Left ventricle myocardium inferior (tissue), 1 donor: ENCODE results near the gene FCHSD1. TPM values are rescaled to one million over a fixed set of nuclear protein-coding genes. Genes with fewer than 3 reads are reported as not detected.

ENCODE experiments used
- DNase-seq: peaks from one replicate; pipeline ENCODE4 v3.0.0-alpha.2; 2020
- H3K27ac ChIP-seq: fragments of 200-600 bp; replicated peaks from 2 replicates; pipeline ENCODE4 v1.8.0; 2021
- H3K27me3 ChIP-seq: fragments of 200-600 bp; 2 replicates; pipeline ENCODE4 v1.8.0; 2021; ENCODE audit warnings: low read depth
- H3K36me3 ChIP-seq: fragments of 200-600 bp; 2 replicates; pipeline ENCODE4 v1.8.0; 2021
- H3K4me1 ChIP-seq: fragments of 200-600 bp; 2 replicates; pipeline ENCODE4 v1.8.0; 2021
- H3K4me3 ChIP-seq: fragments of 200-600 bp; 2 replicates; pipeline ENCODE4 v1.8.0; 2021; ENCODE audit warnings: mild to moderate bottlenecking, moderate library complexity
- H3K9me3 ChIP-seq: fragments of 200-600 bp; replicated peaks from 2 replicates; pipeline ENCODE4 v1.8.0; 2021
- intact Hi-C: fragments of 100-400 bp; cut with micrococcal nuclease; formaldehyde crosslinking; loops from one replicate; pipeline ENCODE4 v1.11.0; 2022
- total RNA-seq: library from RNA; stranded (reverse); fragmentation: NEBNext Ultra II Directional; extraction: Animal tissue kit (Norgen Biotek cat#: 25700); gene quantifications from one replicate; pipeline ENCODE4 v1.2.1, GENCODE V29; 2021
- TF ChIP-seq, protein P1 (sequence below): fragments of 200-600 bp; IDR thresholded peaks from 2 replicates; pipeline ENCODE4 v1.8.0; 2021; ENCODE audit warnings: antibody characterized with exemption, mild to moderate bottlenecking, borderline replicate concordance
- donor health status: DM: no; HTN: yes; CAD: no; lungs with severe emphysema.

Gene FCHSD1
- total RNA-seq, 1 donor from 2014 or later = 4.7 TPM

DNA sequence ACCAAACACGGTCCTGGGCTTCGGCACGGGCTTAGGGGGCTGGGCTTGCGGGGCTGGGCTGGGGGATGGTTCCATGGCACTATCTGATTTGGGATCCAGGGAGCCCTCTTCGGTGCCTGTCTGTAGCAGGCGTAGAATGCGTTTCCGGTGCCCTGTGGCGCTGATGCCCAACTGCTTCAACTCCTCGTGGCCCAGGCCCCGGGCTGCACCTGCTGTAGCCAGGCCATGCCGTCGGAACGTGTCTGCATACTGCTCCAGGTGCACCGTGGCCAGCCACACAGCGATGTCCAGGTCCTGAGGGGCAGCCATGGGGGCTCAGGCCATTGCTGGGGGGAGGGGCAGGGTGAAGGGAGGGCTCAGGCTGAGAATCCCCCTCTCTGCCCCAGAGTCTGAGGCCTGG, 29.0 kb upstream of the FCHSD1 start:
- intact Hi-C loops = no loop called here
- H3K36me3 ChIP-seq = peaks cover 16% of the 10 kb centered on the region
- H3K4me1 ChIP-seq = peaks cover 68% of the 10 kb centered on the region
- peak overlapping the region; percentile 95 for H3K27ac ChIP-seq
- TF ChIP-seq, protein P1, sequence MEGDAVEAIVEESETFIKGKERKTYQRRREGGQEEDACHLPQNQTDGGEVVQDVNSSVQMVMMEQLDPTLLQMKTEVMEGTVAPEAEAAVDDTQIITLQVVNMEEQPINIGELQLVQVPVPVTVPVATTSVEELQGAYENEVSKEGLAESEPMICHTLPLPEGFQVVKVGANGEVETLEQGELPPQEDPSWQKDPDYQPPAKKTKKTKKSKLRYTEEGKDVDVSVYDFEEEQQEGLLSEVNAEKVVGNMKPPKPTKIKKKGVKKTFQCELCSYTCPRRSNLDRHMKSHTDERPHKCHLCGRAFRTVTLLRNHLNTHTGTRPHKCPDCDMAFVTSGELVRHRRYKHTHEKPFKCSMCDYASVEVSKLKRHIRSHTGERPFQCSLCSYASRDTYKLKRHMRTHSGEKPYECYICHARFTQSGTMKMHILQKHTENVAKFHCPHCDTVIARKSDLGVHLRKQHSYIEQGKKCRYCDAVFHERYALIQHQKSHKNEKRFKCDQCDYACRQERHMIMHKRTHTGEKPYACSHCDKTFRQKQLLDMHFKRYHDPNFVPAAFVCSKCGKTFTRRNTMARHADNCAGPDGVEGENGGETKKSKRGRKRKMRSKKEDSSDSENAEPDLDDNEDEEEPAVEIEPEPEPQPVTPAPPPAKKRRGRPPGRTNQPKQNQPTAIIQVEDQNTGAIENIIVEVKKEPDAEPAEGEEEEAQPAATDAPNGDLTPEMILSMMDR = no peak
- peak overlapping the region; percentile 75 for H3K4me3 ChIP-seq
- no peaks in the 10 kb centered on the region for H3K27me3 ChIP-seq
- DNase-seq = no peak
- H3K9me3 ChIP-seq = no peaks in the 10 kb centered on the region

DNA sequence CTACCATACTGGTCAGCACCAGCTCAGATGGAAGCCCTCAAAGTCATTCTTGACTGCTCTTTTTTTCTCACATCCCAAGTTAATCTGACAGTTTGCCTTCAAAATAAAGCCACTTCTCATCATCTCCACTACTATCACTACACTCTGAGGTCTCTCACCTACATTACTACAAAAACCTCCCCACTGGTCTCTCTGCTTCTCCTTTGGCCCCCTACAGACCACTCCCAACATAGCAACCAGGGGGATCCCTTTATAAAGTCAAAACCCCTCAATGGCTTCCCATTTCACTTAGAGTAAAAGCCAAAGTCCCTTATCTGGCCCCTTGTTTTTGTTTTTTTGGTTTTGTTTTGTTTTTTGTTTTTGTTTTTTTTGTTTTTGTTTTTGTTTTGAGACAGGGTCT, 26.2 kb upstream of the FCHSD1 start:
- Histone ChIP-seq H3K4me1 (peaks cover 69% of the 10 kb centered on the region), H3K36me3 (peaks cover 22% of the 10 kb centered on the region), H3K27ac (no peak overlapping the region), H3K9me3 (no peaks in the 10 kb centered on the region), H3K4me3 (no peak overlapping the region), H3K27me3 (no peaks in the 10 kb centered on the region)
- intact Hi-C loops = no loop called here
- DNase-seq = no peak
- TF ChIP-seq, protein P1 = no peak

DNA sequence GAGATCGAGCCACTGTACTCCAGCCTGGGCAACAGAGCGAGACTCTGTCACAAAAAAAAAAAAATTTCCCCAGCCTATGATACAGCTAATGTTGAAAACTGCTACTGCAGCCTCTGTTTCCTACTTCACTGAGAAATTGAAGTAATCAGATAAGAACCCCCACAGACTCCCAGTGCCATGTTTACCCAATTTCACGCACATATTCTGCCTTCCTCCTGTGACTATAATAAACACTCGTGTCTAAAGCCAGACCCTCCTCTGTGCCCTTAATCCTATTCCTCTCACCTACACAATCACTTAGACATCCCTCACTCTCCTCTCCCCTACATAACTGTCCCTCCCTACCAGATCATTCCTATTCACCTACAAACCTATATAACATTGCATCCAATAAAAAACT, 24.5 kb upstream of the FCHSD1 start:
- no peak for DNase-seq
- TF ChIP-seq, protein P1 = no peak
- intact Hi-C loops = no loop called here
- no peak overlapping the region for H3K27ac ChIP-seq
- H3K27me3 ChIP-seq = no peaks in the 10 kb centered on the region
- peaks cover 39% of the 10 kb centered on the region for H3K36me3 ChIP-seq
- no peak overlapping the region for H3K4me3 ChIP-seq
- H3K9me3 ChIP-seq = no peaks in the 10 kb centered on the region
- peaks cover 51% of the 10 kb centered on the region for H3K4me1 ChIP-seq

DNA sequence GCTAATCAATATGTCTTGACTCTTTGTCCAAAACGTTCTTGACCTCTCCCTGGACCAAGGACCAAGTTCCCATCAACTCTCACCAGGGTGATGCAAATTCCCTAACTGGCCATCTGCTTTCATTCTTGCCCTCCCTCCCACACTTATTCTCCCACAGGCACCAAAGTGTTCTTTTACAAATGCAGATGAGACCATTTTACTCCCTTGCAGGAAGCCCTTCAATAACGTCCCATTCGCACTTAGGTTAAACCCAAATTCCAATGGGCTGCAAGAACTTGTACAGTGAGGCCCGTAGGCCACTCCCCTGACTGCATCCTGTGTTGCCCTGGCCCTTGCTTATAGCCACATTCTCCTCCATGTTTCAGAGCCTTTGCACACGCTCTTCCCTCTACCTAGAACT, 23.5 kb upstream of the FCHSD1 start:
- TF ChIP-seq, protein P1 = no peak
- no peaks in the 10 kb centered on the region for H3K27me3 ChIP-seq
- H3K36me3 ChIP-seq = peaks cover 39% of the 10 kb centered on the region
- H3K4me1 ChIP-seq = peaks cover 42% of the 10 kb centered on the region
- DNase-seq = no peak
- H3K27ac ChIP-seq = peak overlapping the region; percentile 8
- H3K4me3 ChIP-seq = no peak overlapping the region
- no peaks in the 10 kb centered on the region for H3K9me3 ChIP-seq
- intact Hi-C loops = no loop called here

DNA sequence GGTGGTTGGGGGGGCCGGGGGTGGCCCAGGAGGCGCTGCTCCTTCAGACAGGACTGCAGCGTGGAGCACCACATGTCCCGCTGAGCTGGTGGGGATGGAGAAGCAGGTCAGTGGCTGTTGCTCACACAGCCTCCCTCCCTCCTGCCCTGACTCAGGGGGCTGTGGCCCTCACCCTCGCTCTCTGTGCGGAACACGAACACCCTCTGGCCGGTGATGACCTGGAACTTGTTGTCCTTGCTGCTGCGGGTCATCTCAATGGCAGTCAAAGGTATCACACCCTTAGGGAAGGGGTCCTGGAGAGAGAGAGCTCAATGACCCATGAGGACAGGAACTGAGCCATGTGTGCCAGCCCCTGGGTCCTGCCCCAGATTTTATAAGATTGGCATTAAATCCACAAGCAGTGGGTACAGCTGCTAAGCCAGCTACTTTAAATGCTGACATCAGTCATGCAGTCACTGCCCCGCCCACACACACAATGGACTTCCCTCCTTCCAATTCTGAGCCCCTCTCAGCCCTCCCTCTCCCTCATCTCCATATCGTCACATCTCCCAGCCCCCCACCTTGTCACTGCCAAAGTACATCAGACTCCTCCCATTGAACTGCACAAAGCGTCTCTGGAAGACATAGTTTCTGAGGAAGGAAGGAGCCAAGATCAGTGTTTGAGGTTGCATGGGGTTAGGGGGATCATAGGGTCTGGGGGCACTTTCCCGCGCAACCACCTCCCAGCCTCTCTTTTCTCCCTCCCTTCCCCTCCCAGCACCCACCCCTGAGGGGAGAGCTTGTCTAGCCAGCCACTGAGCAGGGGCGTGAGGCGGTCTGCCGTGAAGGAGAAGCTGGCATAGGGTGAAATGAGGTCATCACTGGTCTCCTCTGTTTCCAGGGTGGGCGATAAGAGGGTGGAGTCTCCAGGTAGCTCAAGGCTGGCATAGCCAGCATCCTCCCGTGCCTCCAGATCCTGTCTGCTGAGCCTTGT, 21.9 kb upstream of the FCHSD1 start:
- H3K36me3 ChIP-seq = peaks cover 26% of the 10 kb centered on the region
- DNase-seq = no peak

More for the DNA sequence above, 21.9 kb upstream of the FCHSD1 start:
- TF ChIP-seq, protein P1 = no peak
- H3K27ac ChIP-seq = peak overlapping the region; percentile 59
- intact Hi-C loops = no loop called here
- H3K4me1 ChIP-seq = peaks cover 32% of the 10 kb centered on the region
- H3K27me3 ChIP-seq = no peaks in the 10 kb centered on the region
- no peaks in the 10 kb centered on the region for H3K9me3 ChIP-seq
- no peak overlapping the region for H3K4me3 ChIP-seq
